ENCODE data around the gene OXCT2.

- TF ChIP-seq POLR2A (IDR thresholded peaks at IDR 0.05; ENCODE audit: low read length) (no peak), GATA1 (IDR thresholded peaks at IDR 0.05; ENCODE audit: low read depth, low read length) (no peak)
Observed at GRCh38 chr1:39737546-39738169, 33.5 kb downstream of the OXCT2 start.

Measured in erythroblast (primary cell).